ENCODE results near the gene NAA40.

Gene NAA40

GRCh38 chr11:64001484-64002420 lies 63.0 kb downstream of the NAA40 start:
- ATAC-seq, result no peak

GRCh38 chr11:64003807-64004589 lies 65.2 kb downstream of the NAA40 start:
- TF ChIP-seq PPARA (CRISPR knock-in tag; IDR thresholded peaks at IDR 0.05; ENCODE audit: borderline replicate concordance) (no peak), GLIS3 (CRISPR knock-in tag; IDR thresholded peaks at IDR 0.05) (no peak), ESRRG (CRISPR knock-in tag; IDR thresholded peaks at IDR 0.05) (no peak), TOX (CRISPR knock-in tag; IDR thresholded peaks at IDR 0.05; ENCODE audit: borderline replicate concordance) (no peak), OSR1 (CRISPR knock-in tag; IDR thresholded peaks at IDR 0.05) (no peak), CSDC2 (CRISPR knock-in tag; IDR thresholded peaks at IDR 0.05) (no peak), ZFP30 (CRISPR knock-in tag; IDR thresholded peaks at IDR 0.05) (no peak), ZNF8 (CRISPR knock-in tag; IDR thresholded peaks at IDR 0.05) (no peak), SNAI2 (CRISPR knock-in tag; IDR thresholded peaks at IDR 0.05) (no peak), RARB (CRISPR knock-in tag; IDR thresholded peaks at IDR 0.05) (no peak), BACH2 (CRISPR knock-in tag; IDR thresholded peaks at IDR 0.05; ENCODE audit: borderline replicate concordance) (no peak), ZNF70 (CRISPR knock-in tag; IDR thresholded peaks at IDR 0.05) (no peak), CSRNP3 (CRISPR knock-in tag; IDR thresholded peaks at IDR 0.05) (no peak), PATZ1 (CRISPR knock-in tag; IDR thresholded peaks at IDR 0.05; ENCODE audit: borderline replicate concordance) (no peak), ZFP3 (CRISPR knock-in tag; IDR thresholded peaks at IDR 0.05) (no peak), TCF4 (CRISPR knock-in tag; IDR thresholded peaks at IDR 0.05; ENCODE audit: borderline replicate concordance) (no peak)
- ATAC-seq, result no peak

More at GRCh38 chr11:64001484-64002420, 63.0 kb downstream of the NAA40 start:
- TF ChIP-seq POU6F1 (CRISPR knock-in tag; IDR thresholded peaks at IDR 0.05; ENCODE audit: borderline replicate concordance, low read depth) (no peak), ZNF70 (CRISPR knock-in tag; IDR thresholded peaks at IDR 0.05) (0 out of 2 replicates have a peak, but pooled peaks have one; percentile 13), RARB (CRISPR knock-in tag; IDR thresholded peaks at IDR 0.05) (no peak), PATZ1 (CRISPR knock-in tag; IDR thresholded peaks at IDR 0.05; ENCODE audit: borderline replicate concordance) (no peak)

- ATAC-seq, result no peak
- TF ChIP-seq OSR1 (CRISPR knock-in tag; IDR thresholded peaks at IDR 0.05), result no peak
- TF ChIP-seq BACH2 (CRISPR knock-in tag; IDR thresholded peaks at IDR 0.05; ENCODE audit: borderline replicate concordance), result no peak
- no peak for TF ChIP-seq ZC3H10 (CRISPR knock-in tag; IDR thresholded peaks at IDR 0.05)
- TF ChIP-seq ISL1 (CRISPR knock-in tag; IDR thresholded peaks at IDR 0.05), result no peak
- TF ChIP-seq CSRNP3 (CRISPR knock-in tag; IDR thresholded peaks at IDR 0.05), result no peak
- TF ChIP-seq ZFP30 (CRISPR knock-in tag; IDR thresholded peaks at IDR 0.05), result no peak
- TF ChIP-seq ESRRG (CRISPR knock-in tag; IDR thresholded peaks at IDR 0.05), result no peak
- no peak for TF ChIP-seq POU6F1 (CRISPR knock-in tag; IDR thresholded peaks at IDR 0.05; ENCODE audit: borderline replicate concordance, low read depth)
- no peak for TF ChIP-seq GLIS3 (CRISPR knock-in tag; IDR thresholded peaks at IDR 0.05)
Measured at GRCh38 chr11:64004590-64004984, 65.8 kb downstream of the NAA40 start.

Measured in SK-N-SH treated with all-trans-retinoic acid at 6 μM for 48 hours (cell line).